HEK293 (cell line): ENCODE results near the gene COQ3.

ENCODE experiments used
- CTCF ChIA-PET: fragments of 350-600 bp; formaldehyde crosslinking; extraction: SDS; loops from one replicate; lab custom pipeline; 2021; ENCODE audit warnings: antibody characterized with exemption; lab: Yijun Ruan, JAX
- POLR2A ChIA-PET: fragments of 300-600 bp; formaldehyde crosslinking; extraction: SDS; loops from one replicate; lab custom pipeline; 2020; ENCODE audit warnings: antibody characterized with exemption, inconsistent platforms; lab: Yijun Ruan, JAX
- H3K27ac ChIP-seq: fragments of 200-500 bp; sonication (Bioruptor generic); 2 replicates; pipeline ENCODE4 v1.5.1; 2014; ENCODE audit warnings: low read depth, low read length, control low read depth, inconsistent platforms; ENCODE audit errors: extremely low read depth
- H3K36me3 ChIP-seq, 2 experiments: fragments of 200-500 bp in 1 of 2; sonication (Bioruptor generic) in 1 of 2; 1 replicate in 1 of 2; 2 replicates in 1 of 2; pipeline ENCODE4 v1.5.1; 2014 to 2017; ENCODE audit warnings: inconsistent platforms in 2 of 2, low read length in 2 of 2; ENCODE audit not compliant: control insufficient read depth in 2 of 2, insufficient read depth in 1 of 2
- H3K4me1 ChIP-seq: fragments of 200-500 bp; sonication (Bioruptor generic); 2 replicates; pipeline ENCODE4 v1.5.1; 2014; ENCODE audit warnings: mild to moderate bottlenecking, low read length, inconsistent platforms; ENCODE audit not compliant: control insufficient read depth, insufficient read depth
- H3K4me3 ChIP-seq: 2 replicates; pipeline ENCODE4 v1.5.1; 2011; ENCODE audit warnings: low read depth, mild to moderate bottlenecking, control low read depth, low read length, moderate library complexity
- H3K9me3 ChIP-seq: fragments of 200-500 bp; sonication (Bioruptor generic); 2 replicates; pipeline ENCODE4 v1.5.1; 2014; ENCODE audit warnings: low read depth, low read length, inconsistent platforms; ENCODE audit not compliant: control insufficient read depth, insufficient read depth
- GLIS1 ChIP-seq: fragments of 450-650 bp; formaldehyde crosslinking; IDR thresholded peaks from 2 replicates; pipeline ENCODE4 v1.5.1; 2016; ENCODE audit warnings: missing biosample characterization, missing genetic modification characterization
- HOXA7 ChIP-seq: sonication (generic); formaldehyde crosslinking; IDR thresholded peaks from 2 replicates; pipeline ENCODE4 v1.8.1; 2022; ENCODE audit warnings: missing genetic modification reagents, borderline replicate concordance
- OVOL3 ChIP-seq: fragments of 450-650 bp; formaldehyde crosslinking; IDR thresholded peaks from 2 replicates; pipeline ENCODE4 v1.5.1; 2016; ENCODE audit warnings: missing biosample characterization, missing genetic modification characterization
- REPIN1 ChIP-seq: fragments of 450-650 bp; formaldehyde crosslinking; IDR thresholded peaks from 2 replicates; pipeline ENCODE4 v1.5.1; 2017; ENCODE audit warnings: missing biosample characterization, missing genetic modification characterization, low read depth
- ZFHX2 ChIP-seq: fragments of 450-650 bp; formaldehyde crosslinking; conservative IDR thresholded peaks from 2 replicates; pipeline ENCODE4 v1.5.1; 2016; ENCODE audit warnings: missing biosample characterization, missing genetic modification characterization
- ZNF10 ChIP-seq: fragments of 450-650 bp; formaldehyde crosslinking; IDR thresholded peaks from 2 replicates; pipeline ENCODE4 v1.5.1; 2017; ENCODE audit warnings: missing biosample characterization, missing genetic modification characterization
- ZNF366 ChIP-seq: fragments of 450-650 bp; formaldehyde crosslinking; conservative IDR thresholded peaks from 2 replicates; pipeline ENCODE4 v1.5.1; 2016; ENCODE audit warnings: missing biosample characterization, missing genetic modification characterization
- ZNF626 ChIP-seq: fragments of 450-650 bp; sonication (Bioruptor Pico); formaldehyde crosslinking; IDR thresholded peaks from 2 replicates; pipeline ENCODE4 v1.5.1; 2018; ENCODE audit warnings: missing biosample characterization, missing genetic modification characterization, inconsistent platforms
- ZNF664 ChIP-seq: fragments of 450-650 bp; formaldehyde crosslinking; IDR thresholded peaks from 2 replicates; pipeline ENCODE4 v1.5.1; 2016; ENCODE audit warnings: missing biosample characterization, missing genetic modification characterization
- ZNF776 ChIP-seq: fragments of 450-650 bp; formaldehyde crosslinking; IDR thresholded peaks from 2 replicates; pipeline ENCODE4 v1.5.0; 2017; ENCODE audit warnings: missing biosample characterization, missing genetic modification characterization, borderline replicate concordance
- TF ChIP-seq, protein P1 (sequence below): fragments of 450-650 bp; formaldehyde crosslinking; IDR thresholded peaks from 2 replicates; pipeline ENCODE4 v1.5.1; 2016; ENCODE audit warnings: missing biosample characterization, missing genetic modification characterization
- TF ChIP-seq, protein P2 (sequence below): fragments of 450-650 bp; formaldehyde crosslinking; IDR thresholded peaks from 2 replicates; pipeline ENCODE4 v1.5.1; 2016; ENCODE audit warnings: missing biosample characterization, missing genetic modification characterization
- TF ChIP-seq, protein P3 (sequence below): fragments of 450-650 bp; formaldehyde crosslinking; IDR thresholded peaks from 2 replicates; pipeline ENCODE4 v1.5.1; 2016; ENCODE audit warnings: missing biosample characterization, missing genetic modification characterization
- TF ChIP-seq, protein P4 (sequence below): fragments of 450-650 bp; IDR thresholded peaks from 2 replicates; pipeline ENCODE4 v1.5.1; 2018; ENCODE audit warnings: missing biosample characterization, mild to moderate bottlenecking, missing genetic modification characterization
- TF ChIP-seq, protein P5 (sequence below): fragments of 450-650 bp; formaldehyde crosslinking; IDR thresholded peaks from 2 replicates; pipeline ENCODE4 v1.5.1; 2017; ENCODE audit warnings: missing biosample characterization, missing genetic modification characterization
- TF ChIP-seq, protein P6 (sequence below): fragments of 450-650 bp; formaldehyde crosslinking; IDR thresholded peaks from 2 replicates; pipeline ENCODE4 v1.5.1; 2016; ENCODE audit warnings: missing biosample characterization, missing genetic modification characterization

COQ3 gene

DNA sequence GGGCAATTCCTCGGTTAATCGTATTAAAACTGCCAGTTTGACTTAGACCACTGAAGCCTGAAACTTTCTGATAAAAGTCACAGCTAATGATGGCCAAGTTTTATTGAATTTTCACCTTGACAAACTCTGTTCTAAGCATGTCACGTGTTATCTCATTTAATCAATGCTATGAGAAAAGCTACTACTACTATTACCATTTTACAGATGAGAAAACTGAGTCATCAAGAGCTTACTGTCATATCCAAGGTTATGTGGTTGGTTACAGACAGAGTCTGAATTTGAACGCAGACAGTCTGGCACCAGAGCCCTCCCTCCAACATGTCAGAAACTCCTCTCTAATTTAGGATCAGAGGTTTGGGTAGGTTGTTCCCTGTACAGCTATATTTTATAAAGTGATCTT, 48.8 kb downstream of the COQ3 start:
- CTCF ChIA-PET, result interaction anchor here (0.6 to 10.1 kb wide), 6 partner anchors 9 to 90 kb away, joined by 3 to 125 read pairs (median 4); partner anchors contain the start of gene COQ3
- Histone ChIP-seq H3K9me3 (no peaks in the 10 kb centered on the region), H3K4me3 (no peak overlapping the region), H3K27ac (no peak overlapping the region), H3K36me3 (peaks cover 5 to 7% of the 10 kb centered on the region in 2 experiments; a peak in 2 of 3 replicates), H3K4me1 (peaks cover under 1% of the 10 kb centered on the region; the same call in 1 of the 2 replicates)
- POLR2A ChIA-PET, result interaction anchor here (1.1 to 4.5 kb wide), 3 partner anchors 15 to 81 kb away, joined by 3 to 41 read pairs (median 3); partner anchors contain the start of gene COQ3
- peak; percentile 85 for TF ChIP-seq ZNF664 (tag by site-specific recombination)
- TF ChIP-seq REPIN1 (tag by site-specific recombination), result no peak

DNA sequence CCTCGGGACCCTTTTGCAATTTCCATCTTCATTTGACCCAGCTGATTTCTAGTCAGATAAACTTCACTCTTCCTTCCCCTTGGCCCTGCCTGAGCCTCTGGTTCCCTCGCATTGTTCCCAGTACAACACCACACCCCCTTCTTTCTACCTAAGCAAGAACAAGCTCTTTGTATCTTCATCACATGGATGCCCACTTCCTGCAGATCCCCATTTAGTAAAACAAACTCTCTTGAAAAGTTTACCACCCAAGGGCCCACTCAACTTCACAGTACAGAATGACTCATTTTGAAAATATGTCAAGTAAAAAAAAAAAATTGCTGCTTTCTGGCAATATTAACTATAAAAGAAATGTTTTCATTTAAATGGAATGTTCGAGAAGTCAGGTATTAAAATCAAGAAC, 49.7 kb downstream of the COQ3 start:
- no peaks in the 10 kb centered on the region for H3K9me3 ChIP-seq
- no peak overlapping the region for H3K27ac ChIP-seq
- CTCF ChIA-PET, result interaction anchor here (1.4 to 10.1 kb wide), 4 partner anchors 10 to 90 kb away, joined by 4 to 125 read pairs (median 8); partner anchors contain the start of gene COQ3
- H3K4me1 ChIP-seq, result no peaks in the 10 kb centered on the region
- peaks cover 5 to 7% of the 10 kb centered on the region in 2 experiments; a peak in 2 of 3 replicates for H3K36me3 ChIP-seq
- TF ChIP-seq ZFHX2 (tag by site-specific recombination) (0 out of 2 replicates have a peak, but pooled peaks have one; percentile 20), ZNF626 (tag by site-specific recombination) (no peak), ZNF366 (0 out of 2 replicates have a peak, but pooled peaks have one; percentile 15), ZNF776 (tag by site-specific recombination) (no peak), HOXA7 (CRISPR knock-in tag) (no peak), GLIS1 (peak; percentile 45; the same call in 1 of the 2 replicates)
- TF ChIP-seq, protein P1, sequence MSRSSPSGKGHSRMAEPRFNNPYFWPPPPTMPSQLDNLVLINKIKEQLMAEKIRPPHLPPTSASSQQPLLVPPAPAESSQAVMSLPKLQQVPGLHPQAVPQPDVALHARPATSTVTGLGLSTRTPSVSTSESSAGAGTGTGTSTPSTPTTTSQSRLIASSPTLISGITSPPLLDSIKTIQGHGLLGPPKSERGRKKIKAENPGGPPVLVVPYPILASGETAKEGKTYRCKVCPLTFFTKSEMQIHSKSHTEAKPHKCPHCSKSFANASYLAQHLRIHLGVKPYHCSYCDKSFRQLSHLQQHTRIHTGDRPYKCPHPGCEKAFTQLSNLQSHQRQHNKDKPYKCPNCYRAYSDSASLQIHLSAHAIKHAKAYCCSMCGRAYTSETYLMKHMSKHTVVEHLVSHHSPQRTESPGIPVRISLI (tag by site-specific recombination), result 0 out of 2 replicates have a peak, but pooled peaks have one; percentile 47
- TF ChIP-seq, protein P2, sequence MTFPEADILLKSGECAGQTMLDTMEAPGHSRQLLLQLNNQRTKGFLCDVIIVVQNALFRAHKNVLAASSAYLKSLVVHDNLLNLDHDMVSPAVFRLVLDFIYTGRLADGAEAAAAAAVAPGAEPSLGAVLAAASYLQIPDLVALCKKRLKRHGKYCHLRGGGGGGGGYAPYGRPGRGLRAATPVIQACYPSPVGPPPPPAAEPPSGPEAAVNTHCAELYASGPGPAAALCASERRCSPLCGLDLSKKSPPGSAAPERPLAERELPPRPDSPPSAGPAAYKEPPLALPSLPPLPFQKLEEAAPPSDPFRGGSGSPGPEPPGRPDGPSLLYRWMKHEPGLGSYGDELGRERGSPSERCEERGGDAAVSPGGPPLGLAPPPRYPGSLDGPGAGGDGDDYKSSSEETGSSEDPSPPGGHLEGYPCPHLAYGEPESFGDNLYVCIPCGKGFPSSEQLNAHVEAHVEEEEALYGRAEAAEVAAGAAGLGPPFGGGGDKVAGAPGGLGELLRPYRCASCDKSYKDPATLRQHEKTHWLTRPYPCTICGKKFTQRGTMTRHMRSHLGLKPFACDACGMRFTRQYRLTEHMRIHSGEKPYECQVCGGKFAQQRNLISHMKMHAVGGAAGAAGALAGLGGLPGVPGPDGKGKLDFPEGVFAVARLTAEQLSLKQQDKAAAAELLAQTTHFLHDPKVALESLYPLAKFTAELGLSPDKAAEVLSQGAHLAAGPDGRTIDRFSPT (tag by site-specific recombination), result peak; percentile 43; the same call in 1 of the 2 replicates
- TF ChIP-seq, protein P3, sequence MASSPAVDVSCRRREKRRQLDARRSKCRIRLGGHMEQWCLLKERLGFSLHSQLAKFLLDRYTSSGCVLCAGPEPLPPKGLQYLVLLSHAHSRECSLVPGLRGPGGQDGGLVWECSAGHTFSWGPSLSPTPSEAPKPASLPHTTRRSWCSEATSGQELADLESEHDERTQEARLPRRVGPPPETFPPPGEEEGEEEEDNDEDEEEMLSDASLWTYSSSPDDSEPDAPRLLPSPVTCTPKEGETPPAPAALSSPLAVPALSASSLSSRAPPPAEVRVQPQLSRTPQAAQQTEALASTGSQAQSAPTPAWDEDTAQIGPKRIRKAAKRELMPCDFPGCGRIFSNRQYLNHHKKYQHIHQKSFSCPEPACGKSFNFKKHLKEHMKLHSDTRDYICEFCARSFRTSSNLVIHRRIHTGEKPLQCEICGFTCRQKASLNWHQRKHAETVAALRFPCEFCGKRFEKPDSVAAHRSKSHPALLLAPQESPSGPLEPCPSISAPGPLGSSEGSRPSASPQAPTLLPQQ (tag by site-specific recombination), result 0 out of 2 replicates have a peak, but pooled peaks have one; percentile 20
- TF ChIP-seq, all 188 proteins: peak for 6
- no peak overlapping the region for H3K4me3 ChIP-seq
- POLR2A ChIA-PET, result interaction anchor here (1.0 to 4.5 kb wide), 5 partner anchors 14 to 82 kb away, joined by 3 to 41 read pairs (median 3); partner anchors contain the start of genes COQ3 and PNISR

DNA sequence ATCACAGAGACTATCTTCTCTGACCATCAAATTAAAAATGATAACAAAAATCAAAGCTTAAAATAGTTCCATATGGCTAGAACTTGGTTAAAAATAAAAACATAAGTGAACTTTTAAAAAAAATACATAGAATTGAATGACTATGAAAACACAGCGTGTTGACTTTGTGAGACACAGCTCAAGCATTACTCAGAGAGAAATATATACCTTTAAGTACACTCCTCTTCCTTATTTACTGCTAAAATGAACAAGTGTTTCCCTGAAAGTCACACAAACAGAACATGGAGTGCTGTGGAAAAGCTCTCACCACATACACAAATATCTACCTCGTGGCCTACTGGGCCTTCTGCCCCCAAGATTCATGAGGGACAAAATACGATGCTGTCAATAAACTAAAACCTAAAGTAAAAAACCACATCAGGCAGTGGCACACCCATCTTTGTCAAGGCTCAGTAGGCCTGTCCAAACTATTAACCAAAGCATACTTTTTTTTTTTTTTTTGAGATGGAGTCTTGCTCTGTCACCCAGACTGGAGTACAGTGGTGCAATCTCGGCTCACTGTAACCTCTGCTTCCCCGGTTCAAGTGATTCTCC, 52.0 kb downstream of the COQ3 start:
- POLR2A ChIA-PET, result interaction anchor here (0.5 to 0.6 kb wide), 2 partner anchors 19 to 852 kb away, joined by 3 read pairs; no protein-coding TSS in a partner anchor
- Histone ChIP-seq H3K4me1 (no peaks in the 10 kb centered on the region), H3K36me3 (peaks cover 5 to 14% of the 10 kb centered on the region in 2 experiments; a peak in 2 of 3 replicates), H3K9me3 (no peaks in the 10 kb centered on the region), H3K4me3 (no peak overlapping the region), H3K27ac (no peak overlapping the region)
- CTCF ChIA-PET, result interaction anchor here (0.6 to 10.1 kb wide), 5 partner anchors 11 to 481 kb away, joined by 3 to 125 read pairs (median 4); no protein-coding TSS in a partner anchor
- TF ChIP-seq, protein P4, sequence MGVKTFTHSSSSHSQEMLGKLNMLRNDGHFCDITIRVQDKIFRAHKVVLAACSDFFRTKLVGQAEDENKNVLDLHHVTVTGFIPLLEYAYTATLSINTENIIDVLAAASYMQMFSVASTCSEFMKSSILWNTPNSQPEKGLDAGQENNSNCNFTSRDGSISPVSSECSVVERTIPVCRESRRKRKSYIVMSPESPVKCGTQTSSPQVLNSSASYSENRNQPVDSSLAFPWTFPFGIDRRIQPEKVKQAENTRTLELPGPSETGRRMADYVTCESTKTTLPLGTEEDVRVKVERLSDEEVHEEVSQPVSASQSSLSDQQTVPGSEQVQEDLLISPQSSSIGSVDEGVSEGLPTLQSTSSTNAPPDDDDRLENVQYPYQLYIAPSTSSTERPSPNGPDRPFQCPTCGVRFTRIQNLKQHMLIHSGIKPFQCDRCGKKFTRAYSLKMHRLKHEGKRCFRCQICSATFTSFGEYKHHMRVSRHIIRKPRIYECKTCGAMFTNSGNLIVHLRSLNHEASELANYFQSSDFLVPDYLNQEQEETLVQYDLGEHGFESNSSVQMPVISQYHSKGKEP (tag by site-specific recombination), result no peak
- TF ChIP-seq, protein P5, sequence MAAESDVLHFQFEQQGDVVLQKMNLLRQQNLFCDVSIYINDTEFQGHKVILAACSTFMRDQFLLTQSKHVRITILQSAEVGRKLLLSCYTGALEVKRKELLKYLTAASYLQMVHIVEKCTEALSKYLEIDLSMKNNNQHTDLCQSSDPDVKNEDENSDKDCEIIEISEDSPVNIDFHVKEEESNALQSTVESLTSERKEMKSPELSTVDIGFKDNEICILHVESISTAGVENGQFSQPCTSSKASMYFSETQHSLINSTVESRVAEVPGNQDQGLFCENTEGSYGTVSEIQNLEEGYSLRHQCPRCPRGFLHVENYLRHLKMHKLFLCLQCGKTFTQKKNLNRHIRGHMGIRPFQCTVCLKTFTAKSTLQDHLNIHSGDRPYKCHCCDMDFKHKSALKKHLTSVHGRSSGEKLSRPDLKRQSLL, result no peak
- TF ChIP-seq OVOL3 (tag by site-specific recombination) (no peak), ZNF10 (no peak)
- TF ChIP-seq, protein P6, sequence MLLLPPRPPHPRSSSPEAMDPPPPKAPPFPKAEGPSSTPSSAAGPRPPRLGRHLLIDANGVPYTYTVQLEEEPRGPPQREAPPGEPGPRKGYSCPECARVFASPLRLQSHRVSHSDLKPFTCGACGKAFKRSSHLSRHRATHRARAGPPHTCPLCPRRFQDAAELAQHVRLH (tag by site-specific recombination), result no peak
